Lower leg skin (tissue), 3 donors: ENCODE measurements around the gene NEO1.

Source experiments
- CTCF ChIP-seq, 3 donors: fragments of 450-650 bp; IDR thresholded peaks; one replicate each; pipeline ENCODE4 v1.5.1; 2016; ENCODE audit warnings: antibody characterized with exemption in 3 of 3, mild to moderate bottlenecking in 3 of 3, moderate library complexity in 2 of 3
- POLR2A ChIP-seq, 2 donors: fragments of 450-650 bp; IDR thresholded peaks; one replicate each; pipeline ENCODE4 v1.6.1; 2016 to 2017; ENCODE audit warnings: antibody characterized with exemption in 2 of 2, mild to moderate bottlenecking in 1 of 2, moderate library complexity in 1 of 2

DNA sequence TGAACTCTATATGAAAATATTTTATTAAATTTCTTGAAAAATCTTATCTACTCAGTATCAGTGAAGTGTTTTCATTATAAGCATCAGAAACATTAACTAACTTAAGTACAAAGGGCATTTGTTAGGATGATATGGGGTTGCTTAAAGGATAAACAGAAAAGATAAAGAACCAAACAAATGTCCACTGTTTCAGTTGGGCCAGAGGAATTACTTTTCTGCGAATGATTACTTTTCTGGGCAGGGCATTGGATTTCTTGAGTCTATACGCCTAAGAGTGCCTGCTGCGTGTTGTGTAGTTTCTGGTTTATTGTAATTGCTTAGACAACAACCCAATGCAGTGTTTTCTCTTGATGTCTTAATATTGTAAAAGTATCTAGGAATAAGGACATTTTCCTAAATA is 52.8 kb downstream of the NEO1 start:
- TF ChIP-seq CTCF (IDR thresholded peaks at IDR 0.05), result no peak
- no peak for TF ChIP-seq POLR2A (IDR thresholded peaks at IDR 0.05)
